Ishikawa (cell line): ENCODE results near the gene DPM3.

Experiments used
- CEBPB ChIP-seq: IDR thresholded peaks from 2 replicates; pipeline ENCODE4 v1.6.1; 2012
- CREB1 ChIP-seq: IDR thresholded peaks from 2 replicates; pipeline ENCODE4 v1.6.1; 2012; ENCODE audit warnings: low read depth
- EGR1 ChIP-seq: IDR thresholded peaks from 2 replicates; pipeline ENCODE4 v1.6.1; 2012
- NFIC ChIP-seq: IDR thresholded peaks from 2 replicates; pipeline ENCODE4 v1.6.1; 2012
- RAD21 ChIP-seq: IDR thresholded peaks from 2 replicates; pipeline ENCODE4 v1.6.1; 2012; ENCODE audit warnings: low read depth
- TAF1 ChIP-seq: IDR thresholded peaks from 2 replicates; pipeline ENCODE4 v1.6.1; 2012; ENCODE audit warnings: low read depth, mild to moderate bottlenecking
- TEAD4 ChIP-seq: IDR thresholded peaks from 2 replicates; pipeline ENCODE4 v1.6.1; 2012
- YY1 ChIP-seq: IDR thresholded peaks from 2 replicates; pipeline ENCODE4 v1.6.1; 2012; ENCODE audit warnings: low read depth
- TF ChIP-seq, protein P1 (sequence below): IDR thresholded peaks from 2 replicates; pipeline ENCODE4 v1.6.1; 2012
- TF ChIP-seq, protein P2 (sequence below): IDR thresholded peaks from 2 replicates; pipeline ENCODE4 v1.6.1; 2012; ENCODE audit warnings: low read depth, mild to moderate bottlenecking
- TF ChIP-seq, protein P3 (sequence below): IDR thresholded peaks from 2 replicates; pipeline ENCODE4 v1.6.1; 2012

The DPM3 gene

DNA sequence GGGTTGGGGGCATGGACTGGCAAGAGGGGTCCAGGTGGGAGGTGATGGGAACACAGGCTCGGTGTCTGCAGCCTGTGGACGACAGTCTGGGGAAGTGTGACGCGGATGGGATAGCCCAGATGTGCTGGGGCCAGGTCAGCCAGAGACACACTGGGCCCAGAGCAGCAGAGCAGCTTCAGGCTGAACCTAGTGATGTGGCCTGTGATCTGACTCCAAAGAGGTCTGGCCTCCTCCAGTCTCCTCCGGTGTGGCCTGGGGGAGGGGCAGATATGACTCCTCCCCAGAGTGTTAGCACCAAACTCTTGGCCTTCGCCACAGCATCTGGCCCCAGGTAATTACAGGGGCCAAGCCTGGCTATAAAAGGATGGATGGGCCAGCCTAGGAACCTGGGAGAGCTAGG lies 48.2 kb downstream of the DPM3 start:
- 0 out of 2 replicates have a peak, but pooled peaks have one; percentile 15 for TF ChIP-seq TAF1
- TF ChIP-seq, protein P1, sequence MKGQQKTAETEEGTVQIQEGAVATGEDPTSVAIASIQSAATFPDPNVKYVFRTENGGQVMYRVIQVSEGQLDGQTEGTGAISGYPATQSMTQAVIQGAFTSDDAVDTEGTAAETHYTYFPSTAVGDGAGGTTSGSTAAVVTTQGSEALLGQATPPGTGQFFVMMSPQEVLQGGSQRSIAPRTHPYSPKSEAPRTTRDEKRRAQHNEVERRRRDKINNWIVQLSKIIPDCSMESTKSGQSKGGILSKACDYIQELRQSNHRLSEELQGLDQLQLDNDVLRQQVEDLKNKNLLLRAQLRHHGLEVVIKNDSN, result no peak

DNA sequence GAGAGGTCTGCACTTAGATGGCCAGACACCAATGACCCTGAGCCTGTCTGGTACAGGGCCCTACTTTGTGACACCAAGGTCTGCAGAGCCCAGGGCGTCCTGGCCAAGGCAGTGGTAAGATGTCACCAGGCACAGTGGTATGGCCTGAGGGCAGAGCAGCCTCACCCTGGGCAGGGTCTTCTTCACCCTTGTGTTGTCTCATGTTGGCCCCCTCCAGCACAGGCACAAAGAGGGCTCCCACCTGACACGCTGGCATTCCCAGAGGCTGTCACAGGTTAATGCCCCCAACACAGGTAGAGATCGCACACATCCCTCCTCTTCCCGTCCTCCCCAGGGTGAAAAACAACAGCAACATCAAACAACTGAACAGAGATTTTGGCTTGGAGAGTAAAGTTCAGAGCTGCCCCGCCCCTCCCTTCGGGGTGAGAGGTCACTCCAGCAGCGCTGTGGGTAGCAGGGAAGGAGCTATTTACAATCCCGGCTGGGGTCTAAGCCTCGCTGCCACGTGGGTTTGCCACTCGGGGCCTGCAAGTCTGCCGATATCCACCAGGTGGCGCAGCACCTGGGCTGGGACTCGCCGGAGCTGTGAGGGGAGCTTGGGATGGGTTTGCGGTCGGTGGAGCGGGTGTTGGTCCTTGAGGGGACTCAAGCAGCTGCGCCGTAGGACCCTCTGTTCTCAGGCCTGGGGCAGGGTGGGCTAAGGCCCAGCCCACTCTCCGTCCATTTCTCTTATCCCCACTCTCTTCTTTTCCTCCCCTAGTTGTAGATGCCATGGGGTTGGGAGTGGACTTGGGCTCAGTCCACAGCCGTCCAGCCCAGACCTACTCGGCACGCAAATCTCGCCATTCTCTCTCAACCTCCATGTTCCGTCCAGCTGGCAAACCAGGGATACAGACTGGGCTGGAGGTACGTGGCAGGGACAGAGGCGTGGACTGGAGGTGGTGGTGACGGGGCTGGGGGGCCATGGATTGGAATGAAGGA lies 49.0 kb downstream of the DPM3 start:
- no peak for TF ChIP-seq TAF1
- no peak for TF ChIP-seq CEBPB
- TF ChIP-seq EGR1, result no peak
- TF ChIP-seq RAD21, result peak; percentile 76
- no peak for TF ChIP-seq TEAD4
- TF ChIP-seq, protein P2, sequence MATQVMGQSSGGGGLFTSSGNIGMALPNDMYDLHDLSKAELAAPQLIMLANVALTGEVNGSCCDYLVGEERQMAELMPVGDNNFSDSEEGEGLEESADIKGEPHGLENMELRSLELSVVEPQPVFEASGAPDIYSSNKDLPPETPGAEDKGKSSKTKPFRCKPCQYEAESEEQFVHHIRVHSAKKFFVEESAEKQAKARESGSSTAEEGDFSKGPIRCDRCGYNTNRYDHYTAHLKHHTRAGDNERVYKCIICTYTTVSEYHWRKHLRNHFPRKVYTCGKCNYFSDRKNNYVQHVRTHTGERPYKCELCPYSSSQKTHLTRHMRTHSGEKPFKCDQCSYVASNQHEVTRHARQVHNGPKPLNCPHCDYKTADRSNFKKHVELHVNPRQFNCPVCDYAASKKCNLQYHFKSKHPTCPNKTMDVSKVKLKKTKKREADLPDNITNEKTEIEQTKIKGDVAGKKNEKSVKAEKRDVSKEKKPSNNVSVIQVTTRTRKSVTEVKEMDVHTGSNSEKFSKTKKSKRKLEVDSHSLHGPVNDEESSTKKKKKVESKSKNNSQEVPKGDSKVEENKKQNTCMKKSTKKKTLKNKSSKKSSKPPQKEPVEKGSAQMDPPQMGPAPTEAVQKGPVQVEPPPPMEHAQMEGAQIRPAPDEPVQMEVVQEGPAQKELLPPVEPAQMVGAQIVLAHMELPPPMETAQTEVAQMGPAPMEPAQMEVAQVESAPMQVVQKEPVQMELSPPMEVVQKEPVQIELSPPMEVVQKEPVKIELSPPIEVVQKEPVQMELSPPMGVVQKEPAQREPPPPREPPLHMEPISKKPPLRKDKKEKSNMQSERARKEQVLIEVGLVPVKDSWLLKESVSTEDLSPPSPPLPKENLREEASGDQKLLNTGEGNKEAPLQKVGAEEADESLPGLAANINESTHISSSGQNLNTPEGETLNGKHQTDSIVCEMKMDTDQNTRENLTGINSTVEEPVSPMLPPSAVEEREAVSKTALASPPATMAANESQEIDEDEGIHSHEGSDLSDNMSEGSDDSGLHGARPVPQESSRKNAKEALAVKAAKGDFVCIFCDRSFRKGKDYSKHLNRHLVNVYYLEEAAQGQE, result no peak
- no peak for TF ChIP-seq YY1
- TF ChIP-seq, protein P3, sequence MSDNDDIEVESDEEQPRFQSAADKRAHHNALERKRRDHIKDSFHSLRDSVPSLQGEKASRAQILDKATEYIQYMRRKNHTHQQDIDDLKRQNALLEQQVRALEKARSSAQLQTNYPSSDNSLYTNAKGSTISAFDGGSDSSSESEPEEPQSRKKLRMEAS, result peak; percentile 87
- TF ChIP-seq NFIC, result no peak
- TF ChIP-seq CREB1, result no peak
- TF ChIP-seq, protein P1, result peak; percentile 67
